ENCODE data around the gene EHD2.
"Not testable (repeated sequence)": the region's sequence is repeated elsewhere in the genome, so short reads cannot be mapped to it uniquely, and the experiment has no call there.

The EHD2 gene

GRCh38 chr19:47714339-47714738, 1.1 kb downstream of the EHD2 start:
- no peak for DNase-seq (ENCODE audit: low read depth in 1 of 2, low spot score in 1 of 2)

GRCh38 chr19:47714855-47715254, 1.6 kb downstream of the EHD2 start:
- not testable (repeated sequence) for DNase-seq (ENCODE audit: low read depth in 1 of 2, low spot score in 1 of 2)

DNA sequence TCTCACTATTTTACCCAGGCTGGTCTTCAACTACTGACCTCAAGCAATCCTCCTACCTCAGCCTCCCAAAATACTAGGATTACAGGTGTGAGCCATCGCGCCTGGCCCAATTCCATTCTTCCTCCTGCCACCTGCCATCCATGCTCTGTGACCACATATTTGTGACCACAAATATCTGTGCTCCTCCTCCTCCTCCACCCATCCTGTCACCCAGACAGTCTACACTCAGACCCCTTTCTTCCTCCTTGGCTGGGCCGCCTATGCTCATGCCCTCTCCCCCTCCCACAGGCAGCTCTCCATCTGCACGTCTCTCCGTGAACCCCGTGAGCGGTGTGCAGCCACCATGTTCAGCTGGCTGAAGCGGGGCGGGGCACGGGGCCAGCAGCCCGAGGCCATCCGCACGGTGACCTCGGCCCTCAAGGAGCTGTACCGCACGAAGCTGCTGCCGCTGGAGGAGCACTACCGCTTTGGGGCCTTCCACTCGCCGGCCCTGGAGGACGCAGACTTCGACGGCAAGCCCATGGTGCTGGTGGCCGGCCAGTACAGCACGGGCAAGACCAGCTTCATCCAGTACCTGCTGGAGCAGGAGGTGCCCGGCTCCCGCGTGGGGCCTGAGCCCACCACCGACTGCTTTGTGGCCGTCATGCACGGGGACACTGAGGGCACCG, 3.2 kb downstream of the EHD2 start:
- DNase-seq (ENCODE audit: low read depth in 1 of 2, low spot score in 1 of 2) = no peak

- DNase-seq (ENCODE audit: low read depth in 1 of 2, low spot score in 1 of 2) = not testable (repeated sequence)
Measured at GRCh38 chr19:47718415-47719046, 5.3 kb downstream of the EHD2 start.

- no peak for DNase-seq (ENCODE audit: low read depth in 1 of 2, low spot score in 1 of 2)
Measured at GRCh38 chr19:47719047-47719859, 6.0 kb downstream of the EHD2 start.

DNA sequence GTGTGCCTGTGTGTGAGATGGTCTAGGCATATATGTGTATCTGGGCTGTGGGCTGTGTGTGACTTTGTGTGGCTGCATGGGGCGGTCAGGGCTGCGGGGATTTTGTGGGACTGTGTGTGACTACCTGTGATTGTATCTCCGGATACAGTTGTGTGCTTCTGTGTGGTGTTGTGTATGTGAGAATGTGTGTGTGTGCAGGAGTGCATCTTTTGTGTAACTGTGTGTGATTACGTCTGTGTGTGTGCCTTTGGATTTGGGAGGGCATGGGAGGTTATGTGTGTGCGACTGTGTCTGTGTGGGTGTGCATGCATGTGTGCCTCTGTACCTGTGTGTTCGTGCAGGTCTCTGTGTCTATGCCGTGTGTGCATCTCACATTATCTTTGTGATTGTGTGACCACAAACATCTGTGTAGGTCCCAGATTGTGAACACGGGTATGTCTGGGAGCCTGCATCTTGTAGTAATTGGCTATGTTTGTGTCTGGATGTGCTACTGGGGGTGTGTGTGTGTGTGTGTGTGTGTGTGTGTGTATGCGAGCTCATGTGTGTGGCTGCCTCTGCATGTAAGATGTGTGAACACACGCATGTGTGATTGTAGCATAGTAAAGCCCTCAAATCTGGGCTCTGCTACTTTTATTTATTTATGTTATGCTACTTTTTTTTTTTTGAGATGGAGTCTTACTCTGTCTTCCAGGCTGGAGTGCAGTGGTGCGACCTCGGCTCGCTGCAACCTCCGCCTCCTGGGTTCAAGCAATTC, 7.6 kb downstream of the EHD2 start:
- no peak for DNase-seq (ENCODE audit: low read depth in 1 of 2, low spot score in 1 of 2)

DNA sequence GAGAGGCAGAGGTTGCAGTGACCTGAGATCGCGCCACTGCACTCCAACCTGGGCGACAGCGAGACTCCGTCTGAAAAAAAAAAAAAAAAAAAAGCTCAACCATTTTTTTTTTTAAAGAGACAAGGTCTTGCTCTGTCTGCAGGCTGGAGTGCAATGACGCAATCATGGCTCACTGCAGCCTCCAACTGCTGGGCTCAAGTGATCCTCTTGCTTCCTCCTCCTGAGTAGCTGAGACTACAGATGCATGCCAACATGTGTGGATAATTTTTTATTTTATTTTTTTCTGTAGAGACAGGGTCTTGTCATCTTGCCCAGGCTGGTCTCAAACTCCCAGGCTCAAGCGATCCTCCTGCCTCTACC, 10.3 kb downstream of the EHD2 start:
- no peak for DNase-seq (ENCODE audit: low read depth in 1 of 2, low spot score in 1 of 2)

GRCh38 chr19:47725759-47726401, 12.7 kb downstream of the EHD2 start:
- DNase-seq (ENCODE audit: low read depth in 1 of 2, low spot score in 1 of 2) = no peak

DNA sequence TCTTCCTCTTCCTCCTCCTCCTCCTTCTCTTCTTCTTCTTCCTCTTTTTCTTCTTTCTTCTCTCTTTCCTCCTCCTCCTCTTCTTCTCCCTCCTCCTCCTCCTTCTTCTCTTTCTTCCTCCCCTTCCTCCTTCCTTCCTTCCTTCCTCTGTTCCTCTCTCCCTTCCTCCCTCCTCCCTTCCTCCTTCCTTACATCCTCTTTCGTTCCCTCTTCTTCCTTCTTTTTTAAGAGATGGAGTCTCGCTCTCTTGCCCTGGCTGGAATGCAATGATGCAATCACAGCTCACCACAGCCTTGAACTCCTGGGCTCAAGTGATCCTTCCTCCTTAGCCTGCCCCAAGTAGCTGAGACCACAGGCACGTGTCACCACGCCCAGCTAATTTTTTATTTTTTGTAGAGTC, 13.2 kb downstream of the EHD2 start:
- DNase-seq (ENCODE audit: low read depth in 1 of 2, low spot score in 1 of 2) = no peak

DNA sequence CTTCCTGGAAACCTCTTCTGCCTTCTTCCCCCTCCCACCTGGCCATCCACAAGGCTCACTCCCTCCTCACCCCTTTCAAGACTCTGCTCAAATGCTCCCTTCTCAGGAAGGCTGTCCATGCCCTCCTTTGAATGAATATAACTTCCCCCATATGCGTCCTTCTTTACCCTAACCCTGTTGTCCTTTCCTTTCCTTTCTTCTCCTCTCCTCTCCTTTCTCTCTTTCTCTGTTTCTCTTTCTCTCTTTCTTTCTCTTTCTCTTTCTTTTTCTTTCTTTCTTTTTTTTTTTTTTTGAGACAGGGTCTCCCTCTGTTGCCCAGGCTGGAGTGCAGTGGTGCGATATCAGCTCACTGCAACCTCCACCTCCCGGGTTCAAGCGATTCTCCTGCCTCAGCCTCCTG, 15.1 kb downstream of the EHD2 start:
- DNase-seq (ENCODE audit: low read depth in 1 of 2, low spot score in 1 of 2) = not testable (repeated sequence)

GRCh38 chr19:47729468-47729798, 16.2 kb downstream of the EHD2 start:
- DNase-seq (ENCODE audit: low read depth in 1 of 2, low spot score in 1 of 2) = no peak

- no peak for DNase-seq (ENCODE audit: low read depth in 1 of 2, low spot score in 1 of 2)
Measured at GRCh38 chr19:47729799-47730520, 16.7 kb downstream of the EHD2 start.

- no peak for DNase-seq (ENCODE audit: low read depth in 1 of 2, low spot score in 1 of 2)
Measured at GRCh38 chr19:47730521-47730889, 17.3 kb downstream of the EHD2 start.

- no peak for DNase-seq (ENCODE audit: low read depth in 1 of 2, low spot score in 1 of 2)
Measured at GRCh38 chr19:47730910-47731309, 17.7 kb downstream of the EHD2 start.

GRCh38 chr19:47735131-47735530, 21.9 kb downstream of the EHD2 start:
- DNase-seq (ENCODE audit: low read depth in 1 of 2, low spot score in 1 of 2) = no peak

DNA sequence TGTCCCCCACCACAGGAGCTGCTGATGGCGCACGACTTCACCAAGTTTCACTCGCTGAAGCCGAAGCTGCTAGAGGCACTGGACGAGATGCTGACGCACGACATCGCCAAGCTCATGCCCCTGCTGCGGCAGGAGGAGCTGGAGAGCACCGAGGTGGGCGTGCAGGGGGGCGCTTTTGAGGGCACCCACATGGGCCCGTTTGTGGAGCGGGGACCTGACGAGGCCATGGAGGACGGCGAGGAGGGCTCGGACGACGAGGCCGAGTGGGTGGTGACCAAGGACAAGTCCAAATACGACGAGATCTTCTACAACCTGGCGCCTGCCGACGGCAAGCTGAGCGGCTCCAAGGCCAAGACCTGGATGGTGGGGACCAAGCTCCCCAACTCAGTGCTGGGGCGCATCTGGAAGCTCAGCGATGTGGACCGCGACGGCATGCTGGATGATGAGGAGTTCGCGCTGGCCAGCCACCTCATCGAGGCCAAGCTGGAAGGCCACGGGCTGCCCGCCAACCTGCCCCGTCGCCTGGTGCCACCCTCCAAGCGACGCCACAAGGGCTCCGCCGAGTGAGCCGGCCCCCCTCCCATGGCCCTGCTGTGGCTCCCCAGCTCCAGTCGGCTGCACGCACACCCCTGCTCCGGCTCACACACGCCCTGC, 27.8 kb downstream of the EHD2 start:
- no peak for DNase-seq (ENCODE audit: low read depth in 1 of 2, low spot score in 1 of 2)

- no peak for DNase-seq (ENCODE audit: low read depth in 1 of 2, low spot score in 1 of 2)
Measured at GRCh38 chr19:47741544-47742140, 28.4 kb downstream of the EHD2 start.

DNA sequence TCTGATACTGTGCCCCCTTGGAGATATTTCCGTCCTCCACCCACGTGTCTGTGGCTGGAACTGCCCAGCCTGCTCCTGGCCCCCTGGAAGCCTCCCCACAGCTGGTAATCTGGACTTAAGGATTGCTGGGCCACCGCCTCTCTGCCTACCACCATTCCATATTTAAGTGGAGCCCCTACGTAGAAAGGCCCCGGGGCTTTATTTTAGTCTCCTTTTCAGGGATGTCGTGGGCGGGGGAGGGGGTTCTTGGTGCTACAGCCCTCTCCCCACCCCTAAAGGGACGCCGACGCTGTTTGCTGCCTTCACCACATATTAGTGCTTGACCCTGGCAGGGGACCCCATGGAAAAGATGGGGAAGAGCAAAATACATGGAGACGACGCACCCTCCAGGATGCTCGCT, 29.4 kb downstream of the EHD2 start:
- DNase-seq (ENCODE audit: low read depth in 1 of 2, low spot score in 1 of 2) = no peak

DNA sequence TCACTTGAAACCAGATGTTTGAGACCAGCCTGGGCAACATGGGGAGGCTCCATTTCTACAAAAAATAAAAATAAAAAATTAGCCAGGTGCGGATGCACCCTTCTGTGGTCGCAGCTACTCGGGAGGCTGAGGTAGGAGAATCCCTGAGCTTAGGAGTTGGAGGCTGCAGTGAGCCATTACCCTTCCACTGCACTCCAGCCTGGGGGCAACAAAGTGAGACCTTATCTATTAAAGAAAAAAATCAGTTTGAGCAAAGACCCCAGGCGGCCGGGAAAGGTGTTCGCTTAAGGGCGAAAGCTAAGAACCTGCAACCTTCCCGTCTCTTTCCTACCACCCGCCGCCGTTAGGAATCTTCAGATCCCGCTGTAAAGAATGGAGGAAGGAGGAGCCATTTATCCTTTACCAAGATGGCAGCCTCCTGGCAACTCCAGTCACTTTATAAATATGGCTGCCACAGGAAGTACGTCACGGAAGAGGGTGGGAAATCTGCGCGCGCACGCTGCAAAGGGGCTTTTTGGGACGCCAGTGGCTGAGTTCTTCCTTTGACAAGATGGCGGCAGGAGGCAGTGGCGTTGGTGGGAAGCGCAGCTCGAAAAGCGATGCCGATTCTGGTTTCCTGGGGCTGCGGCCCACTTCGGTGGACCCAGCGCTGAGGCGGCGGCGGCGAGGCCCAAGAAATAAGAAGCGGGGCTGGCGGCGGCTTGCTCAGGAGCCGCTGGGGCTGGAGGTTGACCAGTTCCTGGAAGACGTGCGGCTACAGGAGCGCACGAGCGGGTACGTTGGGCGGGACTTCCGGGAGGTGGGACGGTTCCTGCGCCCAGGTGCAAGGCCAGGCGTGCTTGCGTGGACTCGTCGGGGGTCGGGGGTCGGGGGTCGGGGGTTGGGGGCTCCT, 32.0 kb downstream of the EHD2 start, which contains the start of gene NOP53:
TSS of gene NOP53 (plus strand) at position 537 of the 892 bp plus-strand sequence. CDS start at position 551, 14 bp downstream.
- DNase-seq (ENCODE audit: low read depth in 1 of 2, low spot score in 1 of 2) = peak; percentile 95 to 98
